Muscle of back (tissue), 13 donors: ENCODE measurements around the gene STK24. TPM values are rescaled to one million over a fixed set of nuclear protein-coding genes. Genes with fewer than 3 reads are reported as not detected.
"Not testable (repeated sequence)": the region's sequence is repeated elsewhere in the genome, so short reads cannot be mapped to it uniquely, and the experiment has no call there.

Experiments used
- DNase-seq, 3 donors: peaks; one replicate each; pipeline versions ENCODE4 v3.0.0 to v3.0.0-alpha.2; 2013
- long read RNA-seq, 9 donors: transcript quantifications; one replicate each; lab custom pipeline, GENCODE V29; 2026
- polyA plus RNA-seq, 10 donors: library from polyadenylated mRNA; unstranded; fragments of 120-200 nt; gene quantifications; one replicate each; pipeline ENCODE4 v1.2.1, GENCODE V29; 2013; ENCODE audit not compliant: insufficient read length in 10 of 10

Gene STK24
- 10 to 100 TPM; 39.5 to 53.2 (median 44.8) TPM for polyA plus RNA-seq
- long read RNA-seq, donor 1, full-length matches to known transcripts: 4 of 4 reads
- long read RNA-seq, donor 1, partial matches to known transcripts: 0 of 4 reads
- long read RNA-seq, donor 1, other reads (novel, unspliced or antisense): 0 of 4 reads
- long read RNA-seq, donor 2, full-length matches to known transcripts: 4 of 13 reads
- long read RNA-seq, donor 2, partial matches to known transcripts: 9 of 13 reads
- long read RNA-seq, donor 2, other reads (novel, unspliced or antisense): 0 of 13 reads
- long read RNA-seq, donor 3: 0 reads
- long read RNA-seq, donor 4, full-length matches to known transcripts: 7 of 14 reads
- long read RNA-seq, donor 4, partial matches to known transcripts: 7 of 14 reads
- long read RNA-seq, donor 4, other reads (novel, unspliced or antisense): 0 of 14 reads
- long read RNA-seq, donor 5, full-length matches to known transcripts: 9 of 16 reads
- long read RNA-seq, donor 5, partial matches to known transcripts: 7 of 16 reads
- long read RNA-seq, donor 5, other reads (novel, unspliced or antisense): 0 of 16 reads
- long read RNA-seq, donor 6, full-length matches to known transcripts: 8 of 19 reads
- long read RNA-seq, donor 6, partial matches to known transcripts: 11 of 19 reads
- long read RNA-seq, donor 6, other reads (novel, unspliced or antisense): 0 of 19 reads
- long read RNA-seq, donor 7, full-length matches to known transcripts: 9 of 15 reads
- long read RNA-seq, donor 7, partial matches to known transcripts: 6 of 15 reads
- long read RNA-seq, donor 7, other reads (novel, unspliced or antisense): 0 of 15 reads
- long read RNA-seq, donor 8, full-length matches to known transcripts: 2 of 2 reads
- long read RNA-seq, donor 8, partial matches to known transcripts: 0 of 2 reads
- long read RNA-seq, donor 8, other reads (novel, unspliced or antisense): 0 of 2 reads
- long read RNA-seq, donor 9, full-length matches to known transcripts: 2 of 2 reads
- long read RNA-seq, donor 9, partial matches to known transcripts: 0 of 2 reads
- long read RNA-seq, donor 9, other reads (novel, unspliced or antisense): 0 of 2 reads

- DNase-seq: peak; percentile 80 to 93 (median 86)
These were observed at the start of gene STK24 for GRCh38 chr13:98576963-98577835. STK24 (minus strand) TSS chr13:98577107; CDS start chr13:98576786, 321 bp downstream.

- DNase-seq: peak in 1 of 3 donors; percentile 9
These were observed 49.5 kb upstream of the STK24 start for GRCh38 chr13:98626298-98626935.

- not testable (repeated sequence) for DNase-seq
These were observed 47.7 kb upstream of the STK24 start for GRCh38 chr13:98624589-98624988.

- DNase-seq: peak in 1 of 3 donors; percentile 14
These were observed 46.0 kb upstream of the STK24 start for GRCh38 chr13:98622931-98623331.

- DNase-seq: no peak
These were observed 42.6 kb upstream of the STK24 start for GRCh38 chr13:98619556-98619955.

GRCh38 chr13:98615595-98615994, 38.7 kb upstream of the STK24 start:
- not testable (repeated sequence) for DNase-seq

- DNase-seq: no peak
These were observed 36.7 kb upstream of the STK24 start for GRCh38 chr13:98613591-98613990.

GRCh38 chr13:98609756-98610155, 32.8 kb upstream of the STK24 start:
- no peak for DNase-seq

GRCh38 chr13:98606296-98606695, 29.4 kb upstream of the STK24 start:
- no peak for DNase-seq

GRCh38 chr13:98599502-98600328, 22.8 kb upstream of the STK24 start:
- DNase-seq: no peak

- DNase-seq: no peak
These were observed 21.1 kb upstream of the STK24 start for GRCh38 chr13:98598043-98598442.

GRCh38 chr13:98595134-98595533, 18.2 kb upstream of the STK24 start:
- DNase-seq: no peak

- DNase-seq: no peak
These were observed 15.4 kb upstream of the STK24 start for GRCh38 chr13:98592362-98592732.

GRCh38 chr13:98591721-98592361, 14.9 kb upstream of the STK24 start:
- no peak for DNase-seq

GRCh38 chr13:98590471-98590870, 13.6 kb upstream of the STK24 start:
- DNase-seq: not testable (repeated sequence)

- DNase-seq: not testable (repeated sequence)
These were observed 12.6 kb upstream of the STK24 start for GRCh38 chr13:98589516-98589915.

- DNase-seq: no peak
These were observed 9.8 kb upstream of the STK24 start for GRCh38 chr13:98586400-98587345.

- no peak for DNase-seq
These were observed 9.0 kb upstream of the STK24 start for GRCh38 chr13:98585946-98586345.
